C4-2B (cell line): ENCODE results near the gene VWF.

Experiments
- CTCF ChIP-seq: fragments of 450-650 bp; conservative IDR thresholded peaks from 2 replicates; pipeline ENCODE4 v1.5.1; 2017; ENCODE audit warnings: mild to moderate bottlenecking
- ZFX ChIP-seq: fragments of 450-650 bp; IDR thresholded peaks from 2 replicates; pipeline ENCODE4 v1.6.1; 2017

- peak; percentile 97 for TF ChIP-seq CTCF
- no peak for TF ChIP-seq ZFX
These were observed 84.4 kb downstream of the VWF start for GRCh38 chr12:6039894-6040601.
